Stimulated activated CD8-positive, alpha-beta memory T cell treated with anti-CD3 and anti-CD28 coated beads, Interleukin-4, amount 100 ng/mL, for 1 hour (primary cell): ENCODE measurements around the gene SMIM41.

Experiments used
- DNase-seq, 2 donors: peaks; one replicate each; pipeline ENCODE4 v3.0.0-alpha.2; 2020; ENCODE audit warnings: low read depth in 2 of 2, low spot score in 1 of 2

SMIM41 gene

DNA sequence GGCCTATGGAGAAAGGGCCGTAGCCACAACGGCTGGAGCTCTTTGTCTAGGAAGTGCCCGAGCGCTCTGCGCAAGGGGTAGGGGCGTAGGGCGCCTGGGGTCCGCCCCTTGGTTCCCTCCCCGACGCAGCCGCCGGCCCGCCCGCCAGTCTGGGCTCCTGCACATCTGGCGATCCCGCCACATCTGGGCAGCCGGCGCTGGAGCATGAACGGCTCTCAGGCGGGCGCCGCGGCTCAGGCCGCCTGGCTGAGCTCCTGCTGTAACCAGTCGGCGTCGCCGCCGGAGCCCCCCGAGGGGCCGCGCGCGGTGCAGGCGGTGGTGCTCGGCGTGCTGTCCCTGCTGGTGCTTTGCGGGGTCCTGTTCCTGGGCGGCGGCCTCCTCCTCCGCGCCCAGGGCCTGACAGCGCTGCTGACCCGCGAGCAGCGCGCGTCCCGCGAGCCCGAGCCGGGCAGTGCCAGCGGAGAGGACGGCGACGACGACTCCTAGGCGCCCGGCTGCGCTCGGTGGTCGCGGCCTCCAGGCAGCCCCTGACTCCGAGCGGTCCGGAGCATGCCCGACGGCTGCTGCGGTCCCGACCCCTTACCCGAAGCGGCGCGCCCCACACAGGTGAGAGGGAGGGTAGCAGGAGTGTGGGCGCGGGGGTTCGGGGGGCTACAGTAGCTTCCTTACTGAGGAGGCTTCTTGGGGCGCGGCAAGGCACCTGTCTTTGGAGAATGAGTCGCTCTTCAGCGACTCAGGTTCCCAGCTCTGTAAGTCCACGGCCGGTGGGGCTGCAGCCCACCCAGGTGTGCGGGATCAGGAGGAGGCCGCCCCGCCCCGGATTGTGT, at the start of gene SMIM41:
Gene SMIM41 (plus strand): TSS at position 129 of the 827 bp plus-strand sequence. CDS start 76 bp downstream, at position 205.
- no peak for DNase-seq

DNA sequence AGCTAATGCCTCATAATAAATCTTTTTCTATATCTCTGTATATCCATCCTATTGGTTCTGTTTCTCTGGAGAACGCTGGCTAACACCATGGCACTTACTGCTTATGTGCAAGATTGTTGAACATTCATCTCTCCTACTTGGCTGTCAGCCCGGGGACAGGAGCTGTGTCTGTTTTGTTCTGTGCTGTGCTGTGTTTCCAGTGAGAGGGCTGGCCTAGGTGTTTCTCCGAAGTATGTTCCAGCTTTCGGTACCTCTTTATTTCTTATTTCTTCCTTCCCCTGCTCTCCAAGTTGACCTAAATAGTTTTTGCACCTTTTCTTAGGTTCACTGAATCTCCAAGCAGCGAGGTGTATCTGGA, 47.1 kb upstream of the SMIM41 start:
- no peak for DNase-seq

- peak in 1 of 2 donors; percentile 82 for DNase-seq
These were observed 46.6 kb upstream of the SMIM41 start for GRCh38 chr12:52032804-52033445.

GRCh38 chr12:52033446-52034140, 45.9 kb upstream of the SMIM41 start:
- DNase-seq: no peak

- DNase-seq: no peak
These were observed 44.3 kb upstream of the SMIM41 start for GRCh38 chr12:52035190-52035589.

DNA sequence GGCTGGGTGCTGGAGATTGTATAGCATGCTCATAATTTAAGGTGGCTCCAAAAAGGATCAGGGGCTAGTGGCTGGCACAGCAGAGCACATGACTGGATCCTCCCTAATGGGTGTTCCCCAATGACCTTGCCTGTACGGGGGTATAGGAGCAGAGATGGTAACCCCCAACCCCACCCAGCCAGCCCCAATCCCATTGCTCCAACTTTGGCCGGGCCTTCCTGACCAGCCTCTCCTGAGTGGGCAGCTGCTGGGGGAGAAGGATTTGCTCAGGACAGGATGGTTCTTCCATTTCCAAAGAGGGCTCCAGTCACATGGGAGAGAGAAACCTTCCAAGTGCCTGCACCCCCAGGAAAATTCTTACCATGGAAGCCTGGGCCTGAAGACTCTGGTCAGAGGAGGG, 43.6 kb upstream of the SMIM41 start:
- no peak for DNase-seq

- DNase-seq: peak in 1 of 2 donors; percentile 83
These were observed 42.8 kb upstream of the SMIM41 start for GRCh38 chr12:52036587-52037171.

GRCh38 chr12:52037248-52037861, 42.1 kb upstream of the SMIM41 start:
- DNase-seq: no peak

- DNase-seq: no peak
These were observed 41.1 kb upstream of the SMIM41 start for GRCh38 chr12:52038447-52038846.

GRCh38 chr12:52041035-52041434, 38.5 kb upstream of the SMIM41 start:
- DNase-seq: no peak

GRCh38 chr12:52041695-52042123, 37.8 kb upstream of the SMIM41 start:
- DNase-seq: no peak

GRCh38 chr12:52042706-52043385, 36.7 kb upstream of the SMIM41 start:
- no peak for DNase-seq

DNA sequence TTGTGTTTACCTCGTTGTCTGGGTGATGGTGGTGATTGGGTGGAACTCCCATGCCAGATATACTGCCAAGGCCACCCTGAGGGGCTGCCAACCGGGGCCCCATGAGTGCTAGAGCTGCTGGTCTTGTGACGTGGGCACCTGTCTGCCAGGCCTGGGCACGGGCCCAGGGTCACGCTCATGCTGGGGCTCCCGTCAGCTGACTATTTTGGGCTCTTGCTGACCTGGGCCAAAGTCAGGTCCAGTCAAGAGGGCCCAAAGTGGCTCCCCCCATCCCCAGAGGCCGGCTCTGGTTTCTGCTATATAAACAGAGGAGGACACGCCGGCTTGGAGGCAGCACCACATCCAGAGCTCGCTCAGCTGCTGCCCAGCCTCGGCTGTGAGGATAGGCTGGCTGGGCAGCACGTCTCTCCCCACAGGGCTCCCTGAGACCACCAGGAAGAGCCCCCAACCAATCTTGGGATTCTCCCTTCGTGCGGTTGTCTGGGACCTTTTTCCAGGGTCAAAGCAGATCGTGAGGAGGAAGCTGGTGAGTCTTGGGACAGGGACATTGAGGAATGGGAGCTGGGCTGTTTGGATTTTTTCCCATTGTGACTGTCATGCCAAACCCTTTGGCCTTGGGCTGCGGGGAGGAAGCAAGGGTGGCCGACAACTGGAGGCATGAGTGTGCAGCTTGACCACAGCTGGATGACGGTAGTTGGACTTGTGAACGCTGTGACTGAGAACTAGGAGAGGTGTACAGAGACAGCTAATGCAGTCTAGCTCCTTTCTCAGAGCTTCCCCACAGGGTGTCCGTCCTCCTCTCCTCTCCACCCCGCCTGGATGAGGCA, 35.9 kb upstream of the SMIM41 start:
- no peak for DNase-seq

- DNase-seq: no peak
These were observed 35.1 kb upstream of the SMIM41 start for GRCh38 chr12:52044292-52044983.

DNA sequence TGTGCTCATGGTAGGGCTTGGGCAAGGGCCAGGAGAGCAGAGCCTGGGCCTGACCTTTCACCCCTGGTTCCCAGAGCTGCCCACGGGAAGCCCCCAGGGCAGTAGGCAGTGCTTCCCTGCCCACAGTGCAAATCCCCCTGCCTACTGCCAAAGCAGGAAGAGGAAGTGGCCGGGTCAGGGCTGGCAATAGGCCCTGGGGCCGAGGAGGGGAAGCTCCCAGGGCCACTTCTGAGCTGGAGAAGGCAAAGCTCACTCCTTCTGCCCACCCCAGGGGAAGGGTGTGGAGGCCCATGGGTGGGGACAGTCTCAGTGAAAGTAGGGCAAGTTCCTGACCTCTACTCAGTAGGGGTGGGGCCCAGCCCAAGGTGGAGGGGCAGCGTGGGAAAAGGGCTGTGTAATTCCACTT, 33.7 kb upstream of the SMIM41 start:
- no peak for DNase-seq

GRCh38 chr12:52046859-52047258, 32.6 kb upstream of the SMIM41 start:
- no peak for DNase-seq

DNA sequence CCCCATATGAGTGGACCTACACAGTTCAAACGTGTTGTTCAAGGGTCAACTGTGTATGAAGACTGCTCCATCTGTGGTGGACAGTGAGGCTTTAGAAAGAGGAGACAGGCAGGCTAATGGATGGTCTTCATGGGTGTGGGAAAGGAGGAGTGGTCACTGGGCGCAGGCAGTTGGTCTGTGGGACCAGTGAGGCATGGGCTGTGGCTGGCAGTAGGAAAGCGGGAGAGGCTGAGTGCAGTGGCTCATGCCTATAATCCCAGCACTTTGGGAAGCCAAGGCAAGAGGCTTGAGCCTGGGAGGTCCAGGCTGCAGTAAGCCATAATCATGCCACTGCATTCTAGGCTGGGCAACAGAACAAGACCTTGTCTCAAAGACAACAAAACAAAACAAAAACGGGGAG, 30.2 kb upstream of the SMIM41 start:
- DNase-seq: no peak

GRCh38 chr12:52049688-52050087, 29.8 kb upstream of the SMIM41 start:
- DNase-seq: no peak

DNA sequence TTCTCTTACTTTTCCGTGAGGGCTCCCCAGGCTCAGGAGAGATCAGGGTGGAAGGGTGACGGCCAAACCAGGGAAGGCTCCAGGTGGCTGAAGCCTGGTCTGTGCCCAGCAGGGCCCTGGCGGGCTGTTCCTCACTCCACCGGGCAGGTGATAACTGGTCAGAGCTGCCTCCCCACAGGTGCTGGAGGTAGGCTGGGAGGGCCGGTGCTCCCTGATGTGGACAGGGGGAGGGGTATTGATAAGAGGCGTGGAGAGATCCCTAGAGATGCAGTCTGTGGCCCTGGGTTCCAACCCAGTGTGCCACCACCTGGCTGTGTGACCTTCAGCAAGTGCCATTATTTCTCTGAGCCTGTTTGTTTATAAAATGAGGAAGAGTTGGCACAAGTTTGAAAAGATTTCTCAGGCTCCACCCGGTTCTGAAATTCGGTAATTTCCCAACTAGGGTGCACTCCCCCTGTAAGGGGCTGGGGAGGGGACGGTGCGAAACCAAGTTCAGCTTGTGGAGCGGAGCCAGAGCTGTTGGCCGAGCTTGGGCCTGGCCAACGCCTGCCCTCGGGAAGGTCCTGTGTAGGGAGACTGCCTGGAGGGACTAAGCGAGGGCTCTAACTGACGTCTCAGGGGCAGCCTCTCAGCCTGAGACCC, 29.3 kb upstream of the SMIM41 start:
- DNase-seq: peak in 1 of 2 donors; percentile 20
